Measurements from ENCODE around the gene KLF12.

KLF12 gene

GRCh38 chr13:74135326-74136083, 1.3 kb upstream of the KLF12 start:
- DNase-seq, result peak in 44 of 51 donors; percentile 7 to 80 (median 50)

- peak in 24 of 51 donors; percentile 4 to 65 (median 38) for DNase-seq
Observed at GRCh38 chr13:74134777-74135325, 647 bp upstream of the KLF12 start.

- peak in 50 of 51 donors; percentile 14 to 88 (median 68) for DNase-seq
Observed at GRCh38 chr13:74133657-74134201, 475 bp downstream of the KLF12 start.

- DNase-seq, result peak in 31 of 51 donors; percentile 4 to 81 (median 23)
Observed at GRCh38 chr13:74132776-74133656, 1.2 kb downstream of the KLF12 start.

GRCh38 chr13:74132152-74132775, 1.9 kb downstream of the KLF12 start:
- peak in 4 of 51 donors; percentile 3 to 81 (median 10) for DNase-seq

GRCh38 chr13:74131227-74131626, 3.0 kb downstream of the KLF12 start:
- DNase-seq, result peak in 1 of 51 donors; percentile 20

- no peak for DNase-seq
Observed at GRCh38 chr13:74129500-74130191, 4.6 kb downstream of the KLF12 start.

GRCh38 chr13:74128156-74128767, 5.9 kb downstream of the KLF12 start:
- DNase-seq, result no peak

- no peak for DNase-seq
Observed at GRCh38 chr13:74118328-74118727, 15.9 kb downstream of the KLF12 start.

GRCh38 chr13:74117207-74117705, 16.9 kb downstream of the KLF12 start:
- no peak for DNase-seq

GRCh38 chr13:74115133-74115532, 19.1 kb downstream of the KLF12 start:
- DNase-seq, result no peak

- no peak for DNase-seq
Observed at GRCh38 chr13:74114641-74115040, 19.6 kb downstream of the KLF12 start.

GRCh38 chr13:74114202-74114601, 20.0 kb downstream of the KLF12 start:
- no peak for DNase-seq

- no peak for DNase-seq
Observed at GRCh38 chr13:74111901-74112824, 22.0 kb downstream of the KLF12 start.

- DNase-seq, result no peak
Observed at GRCh38 chr13:74111399-74111798, 22.8 kb downstream of the KLF12 start.

- no peak for DNase-seq
Observed at GRCh38 chr13:74110053-74110452, 24.2 kb downstream of the KLF12 start.

- no peak for DNase-seq
Observed at GRCh38 chr13:74107598-74107997, 26.6 kb downstream of the KLF12 start.

GRCh38 chr13:74105871-74106270, 28.3 kb downstream of the KLF12 start:
- DNase-seq, result no peak

Data from hypothalamus (tissue), 51 donors.